Psoas muscle (tissue), 8 donors: Measurements from ENCODE around the gene ANTKMT. TPM values are rescaled to one million over a fixed set of nuclear protein-coding genes. Genes with fewer than 3 reads are reported as not detected.

Experiments
- ATAC-seq, 4 donors: fragments of 200-7000 bp; cut with Tn5 transposase; one replicate each; pipeline ENCODE4 v1.9.1; 2020; ENCODE audit warnings: moderate library complexity in 3 of 4, mild to moderate bottlenecking in 2 of 4
- DNase-seq, 2 donors: peaks; one replicate each; pipeline ENCODE4 v3.0.0-alpha.2; 2020
- H3K27ac ChIP-seq: fragments of 200-600 bp; one replicate; pipeline ENCODE4 v1.8.0; 2022
- H3K27me3 ChIP-seq, 3 donors: fragments of 200-600 bp in 1 of 3; one replicate each; pipeline versions ENCODE4 v1.6.1 to v1.8.0; 2013 to 2022; ENCODE audit warnings: low read length in 2 of 3, mild to moderate bottlenecking in 2 of 3, moderate library complexity in 1 of 3; ENCODE audit not compliant: insufficient read depth in 3 of 3
- H3K36me3 ChIP-seq, 2 donors: fragments of 200-600 bp in 1 of 2; one replicate each; pipeline versions ENCODE4 v1.6.1 to v1.8.0; 2013 to 2022; ENCODE audit warnings: low read depth in 1 of 2, mild to moderate bottlenecking in 1 of 2, moderate library complexity in 1 of 2; ENCODE audit not compliant: insufficient read depth in 1 of 2
- H3K4me1 ChIP-seq: fragments of 200-600 bp; one replicate; pipeline ENCODE4 v1.8.0; 2022
- H3K4me3 ChIP-seq: fragments of 200-600 bp; one replicate; pipeline ENCODE4 v1.8.0; 2022; ENCODE audit warnings: mild to moderate bottlenecking
- H3K9me3 ChIP-seq: fragments of 200-600 bp; one replicate; pipeline ENCODE4 v1.8.0; 2022
- CTCF ChIP-seq: fragments of 200-600 bp; IDR thresholded peaks from one replicate; pipeline ENCODE4 v1.8.0; 2022; ENCODE audit warnings: antibody characterized with exemption
- WGBS, 3 donors: extraction: QIAGEN DNeasy Blood & Tissue Kit; methylation state at CpG; one replicate each; pipeline versions ENCODE4 v1.1.6 to v1.1.7; 2013; 5-methylcytosine and 5-hydroxymethylcytosine counted together
- intact Hi-C, 2 donors: fragments of 100-400 bp; cut with DNase I; formaldehyde crosslinking; loops; one replicate each; pipeline versions ENCODE4 v1.11.0 to v1.14.2; 2022
- polyA plus RNA-seq, 3 donors: library from polyadenylated mRNA; stranded (reverse); fragments of 200-250 nt; gene quantifications; one replicate each; pipeline ENCODE4 v1.2.3, GENCODE V29; 2013
- total RNA-seq, 4 donors: library from RNA; stranded (reverse); fragmentation: NEBNext Ultra II Directional in 2 of 4; extraction: Animal tissue kit (Norgen Biotek cat#: 25700) in 2 of 4; gene quantifications; one replicate each; pipeline versions ENCODE4 v1.2.1 to v1.2.4, GENCODE V29; 2021 to 2023
- donor health status: healthy with polysubstance abuse.
- donor health status: DM: no; HTN: no; CAD: no; lungs with moderate emphysema.
- donor health status: Bipolar disorder and iron deficiency.
- donor health status: healthy.
- donor health status: DM: yes; HTN: yes; CAD: no.
- donor health status: DM: no; HTN: no; CAD: no.
- donor health status: DM: no; HTN: no; CAD: no.
- donor health status: DM: yes; HTN: yes; CAD: no.

Gene ANTKMT
- total and polyA plus RNA-seq, 7 donors = 16.1 to 56.0 (median 33.5) TPM

- TF ChIP-seq CTCF = no peak
- peaks cover 0 to 95% (median 44%) of the 10 kb centered on the region in 3 donors for H3K27me3 ChIP-seq
- ATAC-seq (peak; percentile 65 to 78 (median 72)), DNase-seq (no peak)
- intact Hi-C loops = no loop called here
- H3K36me3 ChIP-seq = no peaks in the 10 kb centered on the region
- no peak overlapping the region for H3K27ac ChIP-seq
- WGBS, 3 donors = 4 to 9% (median 5%) methylated on average over 40 to 76 of the region's 76 CpGs
- no peak overlapping the region for H3K4me3 ChIP-seq
- no peaks in the 10 kb centered on the region for H3K9me3 ChIP-seq
- H3K4me1 ChIP-seq = peaks cover under 1% of the 10 kb centered on the region
Measured at GRCh38 chr16:700684-701584, 20.0 kb upstream of the ANTKMT start.

GRCh38 chr16:702341-702740 lies 18.6 kb upstream of the ANTKMT start:
- Histone ChIP-seq H3K36me3 (no peaks in the 10 kb centered on the region), H3K27ac (no peak overlapping the region), H3K4me3 (no peak overlapping the region), H3K9me3 (no peaks in the 10 kb centered on the region), H3K27me3 (peaks cover 0 to 97% (median 52%) of the 10 kb centered on the region in 3 donors), H3K4me1 (no peaks in the 10 kb centered on the region)
- ATAC-seq (no peak), DNase-seq (no peak)
- TF ChIP-seq CTCF = no peak
- intact Hi-C loops = no loop called here
- 80 to 85% (median 82%) methylated on average over 19 of the region's 19 CpGs for WGBS, 3 donors

GRCh38 chr16:703406-703805 lies 17.5 kb upstream of the ANTKMT start:
- Histone ChIP-seq H3K9me3 (no peaks in the 10 kb centered on the region), H3K27ac (no peak overlapping the region), H3K4me1 (no peaks in the 10 kb centered on the region), H3K36me3 (no peaks in the 10 kb centered on the region), H3K4me3 (no peak overlapping the region), H3K27me3 (peaks cover 0 to 95% (median 56%) of the 10 kb centered on the region in 3 donors)
- ATAC-seq (no peak), DNase-seq (no peak)
- TF ChIP-seq CTCF = no peak
- WGBS, 3 donors = 69 to 73% (median 70%) methylated on average over 12 of the region's 12 CpGs
- intact Hi-C loops = no loop called here

- Histone ChIP-seq H3K4me3 (no peak overlapping the region), H3K27ac (no peak overlapping the region), H3K4me1 (no peaks in the 10 kb centered on the region), H3K27me3 (peaks cover 0 to 95% (median 60%) of the 10 kb centered on the region in 3 donors), H3K9me3 (no peaks in the 10 kb centered on the region), H3K36me3 (no peaks in the 10 kb centered on the region)
- DNase-seq = no peak
- intact Hi-C loops = no loop called here
- no peak for ATAC-seq
- 59 to 62% (median 61%) methylated on average over 7 of the region's 7 CpGs for WGBS, 3 donors
- no peak for TF ChIP-seq CTCF
Measured at GRCh38 chr16:704047-704446, 16.9 kb upstream of the ANTKMT start.
